SK-N-SH (cell line): ENCODE results near the gene MTMR11. TPM values are rescaled to one million over a fixed set of nuclear protein-coding genes. Genes with fewer than 3 reads are reported as not detected.
A peak's percentile ranks its signal among the peaks of the same experiment; 100 is the strongest.

Source experiments
- CTCF ChIA-PET: fragments of 300-600, 350-600 bp; formaldehyde crosslinking; extraction: SDS; loops from one replicate; lab custom pipeline; 2021; lab: Yijun Ruan, JAX
- POLR2A ChIA-PET: fragments of 350-600 bp; sonication (Branson Sonifier 250); formaldehyde crosslinking; extraction: SDS; loops from one replicate; lab custom pipeline; 2020; ENCODE audit warnings: antibody characterized with exemption, inconsistent platforms; lab: Yijun Ruan, JAX
- DNase-seq: peaks from one replicate; pipeline ENCODE4 v3.0.0; 2012
- H2AFZ ChIP-seq: fragments of 200-600 bp; sonication (generic); 2 replicates; pipeline ENCODE4 v1.8.1; 2016; ENCODE audit warnings: antibody characterized with exemption, mild to moderate bottlenecking, low read depth
- H3F3A ChIP-seq: fragments of 200-600 bp; sonication (generic); replicated peaks from 2 replicates; pipeline ENCODE3; 2016; ENCODE audit warnings: antibody characterized with exemption, mild to moderate bottlenecking; ENCODE audit not compliant: insufficient read depth
- H3K27ac ChIP-seq, 2 experiments: fragments of 200-500 bp in 1 of 2; fragments of 200-600 bp in 1 of 2; sonication (Bioruptor generic) in 1 of 2; sonication (generic), shearing (Covaris generic) in 1 of 2; 2 replicates each; pipeline versions ENCODE4 v1.5.1 to v1.6.1; 2014 to 2016; ENCODE audit warnings: low read depth in 2 of 2, inconsistent platforms in 1 of 2, low read length in 1 of 2, mild to moderate bottlenecking in 1 of 2, mixed read lengths in 1 of 2
- H3K27me3 ChIP-seq: fragments of 200-600 bp; sonication (generic), shearing (Covaris generic); 2 replicates; pipeline ENCODE4 v1.6.1; 2016; ENCODE audit warnings: mixed run types; ENCODE audit not compliant: insufficient read depth
- H3K36me3 ChIP-seq, 2 experiments: fragments of 200-500 bp in 1 of 2; fragments of 200-600 bp in 1 of 2; sonication (Bioruptor generic) in 1 of 2; sonication (generic) in 1 of 2; replicated peaks in 1 of 2; 2 replicates each; pipeline versions ENCODE3 to v1.5.1; 2014 to 2016; ENCODE audit warnings: low read length in 1 of 2, mild to moderate bottlenecking in 1 of 2; ENCODE audit not compliant: insufficient read depth in 2 of 2, control insufficient read depth in 1 of 2
- H3K4me1 ChIP-seq, 2 experiments: fragments of 200-500 bp in 1 of 2; fragments of 200-600 bp in 1 of 2; sonication (Bioruptor generic) in 1 of 2; sonication (generic), shearing (Covaris generic) in 1 of 2; 2 replicates each; pipeline versions ENCODE4 v1.5.1 to v1.6.1; 2014 to 2016; ENCODE audit warnings: low read depth in 1 of 2, low read length in 1 of 2, mixed run types in 1 of 2; ENCODE audit not compliant: insufficient read depth in 2 of 2, control insufficient read depth in 1 of 2
- H3K4me2 ChIP-seq: fragments of 200-600 bp; sonication (generic), shearing (Covaris generic); 2 replicates; pipeline ENCODE4 v1.6.1; 2017; ENCODE audit warnings: mixed run types
- H3K4me3 ChIP-seq, 2 experiments: fragments of 200-500 bp in 1 of 2; fragments of 200-600 bp in 1 of 2; sonication (Bioruptor generic) in 1 of 2; sonication (generic), shearing (Covaris generic) in 1 of 2; 2 replicates each; pipeline versions ENCODE4 v1.5.1 to v1.8.1; 2014 to 2016; ENCODE audit warnings: low read depth in 2 of 2, inconsistent platforms in 1 of 2, low read length in 1 of 2, mild to moderate bottlenecking in 1 of 2, mixed read lengths in 1 of 2, moderate library complexity in 1 of 2
- H3K79me2 ChIP-seq: fragments of 200-600 bp; sonication (generic); 2 replicates; pipeline ENCODE4 v1.8.1; 2017; ENCODE audit warnings: mild to moderate bottlenecking; ENCODE audit not compliant: insufficient read depth
- H3K9ac ChIP-seq: fragments of 200-600 bp; sonication (generic); 2 replicates; pipeline ENCODE4 v1.6.1; 2017; ENCODE audit warnings: mixed run types
- H3K9me2 ChIP-seq: fragments of 200-600 bp; sonication (generic); 2 replicates; pipeline ENCODE4 v1.6.1; 2017; ENCODE audit warnings: mixed run types
- H3K9me3 ChIP-seq: fragments of 200-600 bp; sonication (generic); 2 replicates; pipeline ENCODE4 v1.6.1; 2017; ENCODE audit warnings: mixed run types, mild to moderate bottlenecking, moderate library complexity
- H4K20me1 ChIP-seq: fragments of 200-600 bp; sonication (generic); 2 replicates; pipeline ENCODE4 v1.6.1; 2017; ENCODE audit warnings: mild to moderate bottlenecking, mixed run types; ENCODE audit not compliant: insufficient read depth
- EP300 ChIP-seq, 2 experiments: IDR thresholded peaks; 2 replicates each; pipeline versions ENCODE4 v1.4.0 to v1.6.1; 2012; ENCODE audit warnings: borderline replicate concordance in 1 of 2, low read depth in 1 of 2, low read length in 1 of 2
- EZH2phosphoT487 ChIP-seq: fragments of 200-600 bp; sonication (generic); IDR thresholded peaks from 2 replicates; pipeline ENCODE4 v1.6.1; 2017; ENCODE audit warnings: low read depth, mixed run types, mild to moderate bottlenecking, antibody characterized with exemption, moderate library complexity, borderline replicate concordance
- FOXJ3 ChIP-seq: sonication (generic); formaldehyde crosslinking; IDR thresholded peaks from 2 replicates; pipeline ENCODE4 v1.5.1; 2020; ENCODE audit warnings: mild to moderate bottlenecking, missing genetic modification reagents
- FOXM1 ChIP-seq: IDR thresholded peaks from 2 replicates; pipeline ENCODE4 v1.4.0; 2012; ENCODE audit warnings: low read depth, mild to moderate bottlenecking
- JUND ChIP-seq: IDR thresholded peaks from 2 replicates; pipeline ENCODE4 v1.4.0; 2012
- MEF2A ChIP-seq: IDR thresholded peaks from 2 replicates; pipeline ENCODE4 v1.4.0; 2012; ENCODE audit warnings: low read depth, borderline replicate concordance
- MXI1 ChIP-seq: IDR thresholded peaks from 2 replicates; pipeline ENCODE4 v1.6.1; 2012; ENCODE audit warnings: mild to moderate bottlenecking, low read depth, low read length, improper control_type of control experiment
- NFIC ChIP-seq: IDR thresholded peaks from 2 replicates; pipeline ENCODE4 v1.4.0; 2012; ENCODE audit warnings: borderline replicate concordance
- NRF1 ChIP-seq: IDR thresholded peaks from 2 replicates; pipeline ENCODE4 v1.6.1; 2012; ENCODE audit warnings: low read depth, mild to moderate bottlenecking, low read length
- POLR2AphosphoS5 ChIP-seq: IDR thresholded peaks from 2 replicates; pipeline ENCODE4 v1.6.1; 2012; ENCODE audit warnings: low read depth, low read length
- RAD21 ChIP-seq: IDR thresholded peaks from 2 replicates; pipeline ENCODE4 v1.6.1; 2012; ENCODE audit warnings: mild to moderate bottlenecking, low read length
- SIN3A ChIP-seq: IDR thresholded peaks from 2 replicates; pipeline ENCODE4 v1.6.1; 2012; ENCODE audit warnings: low read depth, mild to moderate bottlenecking, low read length, moderate library complexity, borderline replicate concordance
- TAF1 ChIP-seq: IDR thresholded peaks from 2 replicates; pipeline ENCODE4 v1.6.1; 2012; ENCODE audit warnings: low read depth, mild to moderate bottlenecking, low read length, moderate library complexity, borderline replicate concordance
- USF2 ChIP-seq: fragments of 150-350 bp; IDR thresholded peaks from 2 replicates; pipeline ENCODE4 v1.6.1; 2017; ENCODE audit warnings: antibody characterized with exemption, low read length, low read depth, borderline replicate concordance
- YY1 ChIP-seq: IDR thresholded peaks from 2 replicates; pipeline ENCODE4 v1.4.0; 2012; ENCODE audit warnings: low read depth, mild to moderate bottlenecking
- ZBTB33 ChIP-seq: IDR thresholded peaks from 2 replicates; pipeline ENCODE4 v1.4.0; 2012; ENCODE audit warnings: low read depth, borderline replicate concordance
- WGBS: methylation state at CpG from one replicate; pipeline ENCODE4 v1.1.6; 2017; ENCODE audit warnings: low lambda C conversion rate; 5-methylcytosine and 5-hydroxymethylcytosine counted together
- polyA plus RNA-seq, 3 experiments: library from polyadenylated mRNA; depleted of rRNA; stranded (reverse); fragments of >200 nt; gene quantifications; 2 replicates each; pipeline ENCODE4 v1.2.3, GENCODE V29; 2012
- TF ChIP-seq, protein P1 (sequence below): IDR thresholded peaks from 2 replicates; pipeline ENCODE4 v1.4.0; 2012; ENCODE audit warnings: low read depth
- TF ChIP-seq, protein P2 (sequence below): IDR thresholded peaks from 2 replicates; pipeline ENCODE4 v1.4.0; 2012; ENCODE audit warnings: low read depth, borderline replicate concordance

MTMR11 gene
- polyA plus RNA-seq, 1 of the 3 experiments (the other 2 are of a cell fraction), result 9.4 TPM

- Histone ChIP-seq H3K4me1 (peaks cover 11 to 26% of the 10 kb centered on the region in 2 experiments; a peak in 2 of 4 replicates), H3K36me3 (peaks cover 0 to 16% of the 10 kb centered on the region in 2 experiments), H3F3A (peaks cover 12% of the 10 kb centered on the region), H3K79me2 (peaks cover 13% of the 10 kb centered on the region), H4K20me1 (no peaks in the 10 kb centered on the region), H3K27ac (peak within 1 kb of the TSS in 1 of 2 experiments; percentile 79; a peak in 2 of 4 replicates), H3K4me3 (peak within 1 kb of the TSS; percentile 80 to 83), H3K9ac (peak within 1 kb of the TSS; percentile 72), H3K4me2 (peak within 1 kb of the TSS; percentile 79), H3K9me2 (no peaks in the 10 kb centered on the region), H3K27me3 (no peaks in the 10 kb centered on the region), H3K9me3 (no peaks in the 10 kb centered on the region), H2AFZ (peak within 1 kb of the TSS; percentile 93)
- POLR2A ChIA-PET, result interaction anchor here (2.1 kb wide), 1 partner anchor 30 kb away, joined by 10 read pairs; a partner anchor contains a TSS
- peak; percentile 27; the same call in 1 of the 2 replicates for TF ChIP-seq SIN3A
- no peak for TF ChIP-seq JUND
- 0 out of 2 replicates have a peak, but pooled peaks have one; percentile 60 for TF ChIP-seq YY1
- peak; percentile 67; the same call in 1 of the 2 replicates for TF ChIP-seq MXI1
- peak; percentile 51 for TF ChIP-seq POLR2AphosphoS5
- TF ChIP-seq EP300 (IDR thresholded peaks at IDR 0.05; ENCODE audit: borderline replicate concordance in 1 of 2, low read depth in 1 of 2, low read length in 1 of 2), result no peak
- TF ChIP-seq TAF1, result peak; percentile 41; the same call in 1 of the 2 replicates
- TF ChIP-seq, protein P1, sequence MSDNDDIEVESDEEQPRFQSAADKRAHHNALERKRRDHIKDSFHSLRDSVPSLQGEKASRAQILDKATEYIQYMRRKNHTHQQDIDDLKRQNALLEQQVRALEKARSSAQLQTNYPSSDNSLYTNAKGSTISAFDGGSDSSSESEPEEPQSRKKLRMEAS, result peak; percentile 72
- 10% methylated on average over 23 of the region's 24 CpGs for WGBS
- DNase-seq, result peak; percentile 95
- CTCF ChIA-PET, result interaction anchor here (1.1 to 1.8 kb wide), 2 partner anchors 45 to 269 kb away, joined by 3 to 4 read pairs; no protein-coding TSS in a partner anchor
These were observed 19.0 kb downstream of the MTMR11 start, which contains the start of gene SV2A for GRCh38 chr1:149917571-149918144. SV2A (minus strand) TSS chr1:149917844; CDS start chr1:149913840, 4,004 bp downstream.

DNA sequence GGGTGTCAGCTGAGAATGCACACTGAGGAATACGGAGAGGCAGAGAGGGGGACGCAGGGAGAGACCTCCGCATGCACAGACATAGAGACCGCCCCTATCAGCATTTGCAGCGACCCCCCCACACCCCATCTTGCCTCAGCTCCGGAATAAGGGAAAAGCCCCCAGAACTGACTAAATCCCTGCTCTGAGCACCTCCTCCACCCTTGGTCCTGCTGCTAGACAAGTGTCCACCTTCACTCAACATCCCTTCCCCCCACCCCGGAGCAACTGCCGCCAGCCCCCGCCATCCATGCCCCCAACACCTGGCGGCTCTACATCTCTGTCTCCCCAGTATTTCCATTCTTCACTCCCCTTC is 19.8 kb downstream of the MTMR11 start:
- Histone ChIP-seq H3K9me2 (no peaks in the 10 kb centered on the region), H3K4me2 (peak overlapping the region; percentile 79), H3F3A (peaks cover 9% of the 10 kb centered on the region), H3K9ac (peak overlapping the region; percentile 72), H3K27ac (peak overlapping the region in 1 of 2 experiments; percentile 79; a peak in 1 of 4 replicates), H3K9me3 (no peaks in the 10 kb centered on the region), H3K4me1 (peaks cover 11 to 26% of the 10 kb centered on the region in 2 experiments; a peak in 2 of 4 replicates), H3K4me3 (peak overlapping the region; percentile 80 to 83), H3K27me3 (no peaks in the 10 kb centered on the region), H3K79me2 (peaks cover 13% of the 10 kb centered on the region), H4K20me1 (no peaks in the 10 kb centered on the region), H2AFZ (peak overlapping the region; percentile 93; the same call in 1 of the 2 replicates), H3K36me3 (peaks cover 0 to 14% of the 10 kb centered on the region in 2 experiments)
- peak; percentile 42 for DNase-seq
- CTCF ChIA-PET, result interaction anchor here (1.1 to 1.6 kb wide), 2 partner anchors 25 to 29 kb away, joined by 3 to 8 read pairs; a partner anchor contains a TSS
- TF ChIP-seq TAF1 (no peak), ZBTB33 (no peak), JUND (no peak), EZH2phosphoT487 (no peak), MEF2A (no peak), NRF1 (no peak), FOXM1 (no peak), NFIC (no peak), USF2 (no peak), MXI1 (no peak), FOXJ3 (CRISPR knock-in tag) (no peak), RAD21 (no peak)
- TF ChIP-seq, protein P2, sequence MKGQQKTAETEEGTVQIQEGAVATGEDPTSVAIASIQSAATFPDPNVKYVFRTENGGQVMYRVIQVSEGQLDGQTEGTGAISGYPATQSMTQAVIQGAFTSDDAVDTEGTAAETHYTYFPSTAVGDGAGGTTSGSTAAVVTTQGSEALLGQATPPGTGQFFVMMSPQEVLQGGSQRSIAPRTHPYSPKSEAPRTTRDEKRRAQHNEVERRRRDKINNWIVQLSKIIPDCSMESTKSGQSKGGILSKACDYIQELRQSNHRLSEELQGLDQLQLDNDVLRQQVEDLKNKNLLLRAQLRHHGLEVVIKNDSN, result no peak
- 7% methylated on average over 7 of the region's 10 CpGs for WGBS
- POLR2A ChIA-PET, result interaction anchor here (0.8 to 1.1 kb wide), 2 partner anchors 17 to 29 kb away, joined by 3 to 5 read pairs; partner anchors contain the start of gene BOLA1
